SK-N-SH treated with all-trans-retinoic acid at 6 μM for 48 hours (cell line): ENCODE data around the gene CYBC1.

Source experiments
- ATAC-seq: fragments of 200-7000 bp; cut with Tn5 transposase; 3 replicates; pipeline ENCODE4 v1.9.1; 2020; ENCODE audit warnings: mild to moderate bottlenecking, moderate library complexity
- ARNTL ChIP-seq: fragments of 450-650 bp; formaldehyde crosslinking; IDR thresholded peaks from 2 replicates; pipeline ENCODE4 v1.5.0; 2020; ENCODE audit warnings: low read depth, mild to moderate bottlenecking, moderate library complexity, borderline replicate concordance
- BACH2 ChIP-seq: fragments of 250-450 bp; sonication (Bioruptor Pico); IDR thresholded peaks from 2 replicates; pipeline ENCODE4 v1.9.0; 2021; ENCODE audit warnings: mild to moderate bottlenecking, borderline replicate concordance
- CSDC2 ChIP-seq: fragments of 250-450 bp; sonication (Bioruptor Pico); IDR thresholded peaks from 2 replicates; pipeline ENCODE4 v1.5.0; 2020; ENCODE audit warnings: mild to moderate bottlenecking, moderate library complexity
- CSRNP3 ChIP-seq: fragments of 250-450 bp; sonication (Bioruptor Pico); IDR thresholded peaks from 2 replicates; pipeline ENCODE4 v1.5.1; 2021; ENCODE audit warnings: mild to moderate bottlenecking, moderate library complexity
- ESRRG ChIP-seq: fragments of 250-450 bp; sonication (Bioruptor Pico); IDR thresholded peaks from 2 replicates; pipeline ENCODE4 v1.6.1; 2021; ENCODE audit warnings: mild to moderate bottlenecking
- GLIS3 ChIP-seq: fragments of 250-450 bp; sonication (Bioruptor Pico); IDR thresholded peaks from 2 replicates; pipeline ENCODE4 v1.5.0; 2020; ENCODE audit warnings: mild to moderate bottlenecking, moderate library complexity
- ISL1 ChIP-seq: fragments of 250-450 bp; sonication (Bioruptor Pico); IDR thresholded peaks from 2 replicates; pipeline ENCODE4 v2.1.2; 2022; ENCODE audit warnings: mild to moderate bottlenecking, moderate library complexity
- OSR1 ChIP-seq: fragments of 250-450 bp; sonication (Bioruptor Pico); IDR thresholded peaks from 2 replicates; pipeline ENCODE4 v1.8.0; 2022; ENCODE audit warnings: moderate library complexity, mild to moderate bottlenecking, inconsistent platforms
- PPARA ChIP-seq: fragments of 250-450 bp; sonication (Bioruptor Pico); IDR thresholded peaks from 2 replicates; pipeline ENCODE4 v1.5.0; 2020; ENCODE audit warnings: mild to moderate bottlenecking, borderline replicate concordance
- RARB ChIP-seq: fragments of 250-450 bp; sonication (Bioruptor Pico); IDR thresholded peaks from 2 replicates; pipeline ENCODE4 v1.8.0; 2021; ENCODE audit warnings: mild to moderate bottlenecking, moderate library complexity
- SNAI2 ChIP-seq: fragments of 250-450 bp; sonication (Bioruptor Pico); IDR thresholded peaks from 2 replicates; pipeline ENCODE4 v1.5.0; 2020; ENCODE audit warnings: mild to moderate bottlenecking, moderate library complexity
- TCF4 ChIP-seq: fragments of 250-450 bp; sonication (Bioruptor Pico); IDR thresholded peaks from 2 replicates; pipeline ENCODE4 v1.8.0; 2021; ENCODE audit warnings: mild to moderate bottlenecking, moderate library complexity, borderline replicate concordance
- TOX ChIP-seq: fragments of 250-450 bp; sonication (Bioruptor Pico); IDR thresholded peaks from 2 replicates; pipeline ENCODE4 v1.8.0; 2021; ENCODE audit warnings: mild to moderate bottlenecking, moderate library complexity, borderline replicate concordance
- TSHZ2 ChIP-seq: fragments of 250-450 bp; sonication (Bioruptor Pico); IDR thresholded peaks from 2 replicates; pipeline ENCODE4 v1.5.0; 2020; ENCODE audit warnings: mild to moderate bottlenecking, moderate library complexity
- ZC3H10 ChIP-seq: fragments of 250-450 bp; sonication (Bioruptor Pico); IDR thresholded peaks from 2 replicates; pipeline ENCODE4 v1.5.1; 2021; ENCODE audit warnings: mild to moderate bottlenecking, moderate library complexity
- ZFP3 ChIP-seq: fragments of 250-450 bp; sonication (Bioruptor Pico); IDR thresholded peaks from 2 replicates; pipeline ENCODE4 v1.5.0; 2020; ENCODE audit warnings: mild to moderate bottlenecking, moderate library complexity
- ZNF70 ChIP-seq: fragments of 450-650 bp; formaldehyde crosslinking; IDR thresholded peaks from 2 replicates; pipeline ENCODE4 v1.5.0; 2020; ENCODE audit warnings: mild to moderate bottlenecking, moderate library complexity
- TF ChIP-seq, protein P1 (sequence below): fragments of 250-450 bp; sonication (Bioruptor Pico); IDR thresholded peaks from 2 replicates; pipeline ENCODE4 v1.8.0; 2021; ENCODE audit warnings: low read depth, mild to moderate bottlenecking, moderate library complexity, borderline replicate concordance
- TF ChIP-seq, protein P2 (sequence below): fragments of 250-450 bp; sonication (Bioruptor Pico); IDR thresholded peaks from 2 replicates; pipeline ENCODE4 v1.5.1; 2020; ENCODE audit warnings: low read depth, mild to moderate bottlenecking, moderate library complexity

Gene CYBC1

DNA sequence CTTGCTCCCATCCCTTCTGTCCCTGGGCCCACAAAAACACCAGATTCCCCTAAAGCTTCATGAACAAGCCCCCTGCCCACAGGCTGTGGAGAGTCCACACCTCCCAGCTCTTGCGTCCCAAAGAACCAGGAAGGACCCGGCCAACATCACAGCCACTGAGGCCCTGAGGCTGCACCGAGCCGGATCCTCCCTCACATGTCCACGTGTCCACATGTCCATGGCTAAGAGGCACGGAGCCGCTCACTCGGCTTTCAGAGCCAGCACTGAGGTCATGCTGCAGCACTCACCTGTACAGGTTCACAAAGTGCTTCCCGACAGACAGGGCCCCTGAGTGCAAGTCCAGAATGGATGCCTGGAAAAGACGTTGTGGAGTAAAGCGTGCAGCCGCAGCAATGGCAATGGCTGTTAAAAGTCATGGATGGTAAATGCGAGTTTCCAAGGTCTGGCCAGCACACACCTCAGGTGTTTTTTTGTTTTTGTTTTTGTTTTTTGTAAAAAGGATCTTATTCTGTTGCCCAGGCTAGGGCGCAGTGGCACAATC lies 44.4 kb downstream of the CYBC1 start:
- no peak for ATAC-seq
- TF ChIP-seq ISL1 (CRISPR knock-in tag) (no peak), TCF4 (no peak), GLIS3 (CRISPR knock-in tag) (no peak), ZNF70 (CRISPR knock-in tag) (no peak), PPARA (CRISPR knock-in tag) (no peak), ESRRG (CRISPR knock-in tag) (no peak), ZFP3 (CRISPR knock-in tag) (no peak), TOX (no peak), CSRNP3 (CRISPR knock-in tag) (no peak), OSR1 (CRISPR knock-in tag) (no peak), BACH2 (CRISPR knock-in tag) (no peak), SNAI2 (CRISPR knock-in tag) (no peak), TSHZ2 (CRISPR knock-in tag) (no peak), RARB (CRISPR knock-in tag) (no peak)
- TF ChIP-seq, protein P1, sequence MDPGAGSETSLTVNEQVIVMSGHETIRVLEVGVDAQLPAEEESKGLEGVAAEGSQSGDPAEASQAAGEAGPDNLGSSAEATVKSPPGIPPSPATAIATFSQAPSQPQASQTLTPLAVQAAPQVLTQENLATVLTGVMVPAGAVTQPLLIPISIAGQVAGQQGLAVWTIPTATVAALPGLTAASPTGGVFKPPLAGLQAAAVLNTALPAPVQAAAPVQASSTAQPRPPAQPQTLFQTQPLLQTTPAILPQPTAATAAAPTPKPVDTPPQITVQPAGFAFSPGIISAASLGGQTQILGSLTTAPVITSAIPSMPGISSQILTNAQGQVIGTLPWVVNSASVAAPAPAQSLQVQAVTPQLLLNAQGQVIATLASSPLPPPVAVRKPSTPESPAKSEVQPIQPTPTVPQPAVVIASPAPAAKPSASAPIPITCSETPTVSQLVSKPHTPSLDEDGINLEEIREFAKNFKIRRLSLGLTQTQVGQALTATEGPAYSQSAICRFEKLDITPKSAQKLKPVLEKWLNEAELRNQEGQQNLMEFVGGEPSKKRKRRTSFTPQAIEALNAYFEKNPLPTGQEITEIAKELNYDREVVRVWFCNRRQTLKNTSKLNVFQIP (CRISPR knock-in tag) = no peak
- TF ChIP-seq, protein P2, sequence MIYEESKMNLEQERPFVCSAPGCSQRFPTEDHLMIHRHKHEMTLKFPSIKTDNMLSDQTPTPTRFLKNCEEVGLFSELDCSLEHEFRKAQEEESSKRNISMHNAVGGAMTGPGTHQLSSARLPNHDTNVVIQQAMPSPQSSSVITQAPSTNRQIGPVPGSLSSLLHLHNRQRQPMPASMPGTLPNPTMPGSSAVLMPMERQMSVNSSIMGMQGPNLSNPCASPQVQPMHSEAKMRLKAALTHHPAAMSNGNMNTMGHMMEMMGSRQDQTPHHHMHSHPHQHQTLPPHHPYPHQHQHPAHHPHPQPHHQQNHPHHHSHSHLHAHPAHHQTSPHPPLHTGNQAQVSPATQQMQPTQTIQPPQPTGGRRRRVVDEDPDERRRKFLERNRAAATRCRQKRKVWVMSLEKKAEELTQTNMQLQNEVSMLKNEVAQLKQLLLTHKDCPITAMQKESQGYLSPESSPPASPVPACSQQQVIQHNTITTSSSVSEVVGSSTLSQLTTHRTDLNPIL (CRISPR knock-in tag) = no peak

DNA sequence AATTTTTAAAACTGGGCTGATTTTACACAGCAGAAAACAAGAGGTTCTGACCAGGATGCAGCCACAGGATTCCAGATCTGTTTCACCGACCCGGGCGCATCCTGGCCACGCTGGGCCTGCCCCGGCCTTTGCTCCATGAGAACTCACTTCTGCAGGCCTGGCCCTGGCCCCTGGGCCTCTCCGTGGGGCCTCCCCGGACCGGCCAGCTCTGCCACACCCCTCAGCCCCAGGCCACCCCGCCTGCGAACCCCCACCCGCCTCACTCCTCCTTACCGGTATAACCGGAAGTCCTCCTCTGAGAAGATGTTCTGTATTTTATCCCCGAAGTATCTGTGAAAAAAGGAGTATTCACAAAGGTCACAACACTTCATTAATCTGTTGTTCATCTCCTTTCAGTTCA lies 45.5 kb downstream of the CYBC1 start:
- ATAC-seq = no peak
- TF ChIP-seq ZC3H10 (no peak), OSR1 (CRISPR knock-in tag) (no peak), ISL1 (CRISPR knock-in tag) (no peak), ZFP3 (CRISPR knock-in tag) (no peak), GLIS3 (CRISPR knock-in tag) (no peak), ARNTL (CRISPR knock-in tag) (no peak), TCF4 (no peak), ZNF70 (CRISPR knock-in tag) (no peak), ESRRG (CRISPR knock-in tag) (no peak), TSHZ2 (CRISPR knock-in tag) (no peak), CSDC2 (CRISPR knock-in tag) (no peak), TOX (no peak), BACH2 (CRISPR knock-in tag) (no peak)
- TF ChIP-seq, protein P2 (CRISPR knock-in tag) = no peak
- TF ChIP-seq, protein P1 (CRISPR knock-in tag) = no peak
- TF ChIP-seq, all 23 proteins: peak for 0
